DMS53 (cell line): Measurements from ENCODE around the gene PRM1.
A peak's percentile ranks its signal among the peaks of the same experiment; 100 is the strongest.

Experiments used
- DNase-seq: peaks from one replicate; lab custom pipeline; 2025; lab: John Stamatoyannopoulos, UW

The PRM1 gene

GRCh38 chr16:11253995-11254912 is 26.9 kb downstream of the PRM1 start:
- no peak for DNase-seq

DNA sequence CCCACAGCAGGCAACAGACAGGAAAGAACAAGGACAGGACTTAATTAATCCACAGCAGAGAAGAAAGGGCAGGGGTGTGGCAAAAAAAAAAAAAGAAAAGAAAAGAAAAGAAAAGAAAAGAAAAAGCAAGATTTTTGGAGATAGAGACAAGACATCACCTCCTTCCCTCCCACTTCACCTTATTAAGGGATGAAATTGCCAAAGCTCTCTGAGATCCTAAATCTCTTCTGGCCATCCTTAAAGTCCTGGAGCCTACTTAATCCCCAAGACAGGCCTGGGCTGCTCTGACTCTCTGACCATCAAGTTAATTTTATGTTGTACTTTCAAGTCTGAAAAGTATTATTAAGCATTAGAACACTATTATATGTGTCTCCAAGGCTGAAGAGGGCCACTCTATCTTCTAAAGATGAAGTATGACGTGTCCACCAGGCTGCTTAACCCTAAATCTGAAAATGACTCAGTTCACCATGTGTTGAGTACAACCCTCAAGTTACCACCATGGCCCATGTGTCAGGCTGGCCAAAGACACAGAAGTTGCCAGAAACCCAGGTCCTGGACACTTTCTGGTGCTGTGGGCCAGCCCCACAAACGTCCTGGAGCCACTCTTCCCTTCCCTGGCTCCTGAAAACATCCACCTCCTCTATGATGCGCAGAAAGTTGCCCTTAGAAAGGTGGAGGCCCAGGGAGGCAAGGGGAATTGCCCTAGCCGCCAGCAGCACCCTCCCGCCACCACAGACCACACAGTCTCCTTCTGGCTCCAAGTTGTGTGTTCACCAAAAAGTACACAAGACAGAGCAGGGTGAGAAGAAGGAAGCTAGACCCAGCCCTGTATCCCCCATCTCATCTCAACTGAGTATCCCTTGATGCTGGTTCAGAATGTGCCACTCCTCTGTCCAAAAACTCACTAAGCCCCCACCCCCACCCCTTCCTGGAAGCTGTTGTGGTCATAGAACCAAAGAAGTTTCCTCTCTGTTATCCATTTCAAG is 27.8 kb downstream of the PRM1 start:
- DNase-seq: no peak

GRCh38 chr16:11252482-11252931 is 28.6 kb downstream of the PRM1 start:
- DNase-seq: no peak

DNA sequence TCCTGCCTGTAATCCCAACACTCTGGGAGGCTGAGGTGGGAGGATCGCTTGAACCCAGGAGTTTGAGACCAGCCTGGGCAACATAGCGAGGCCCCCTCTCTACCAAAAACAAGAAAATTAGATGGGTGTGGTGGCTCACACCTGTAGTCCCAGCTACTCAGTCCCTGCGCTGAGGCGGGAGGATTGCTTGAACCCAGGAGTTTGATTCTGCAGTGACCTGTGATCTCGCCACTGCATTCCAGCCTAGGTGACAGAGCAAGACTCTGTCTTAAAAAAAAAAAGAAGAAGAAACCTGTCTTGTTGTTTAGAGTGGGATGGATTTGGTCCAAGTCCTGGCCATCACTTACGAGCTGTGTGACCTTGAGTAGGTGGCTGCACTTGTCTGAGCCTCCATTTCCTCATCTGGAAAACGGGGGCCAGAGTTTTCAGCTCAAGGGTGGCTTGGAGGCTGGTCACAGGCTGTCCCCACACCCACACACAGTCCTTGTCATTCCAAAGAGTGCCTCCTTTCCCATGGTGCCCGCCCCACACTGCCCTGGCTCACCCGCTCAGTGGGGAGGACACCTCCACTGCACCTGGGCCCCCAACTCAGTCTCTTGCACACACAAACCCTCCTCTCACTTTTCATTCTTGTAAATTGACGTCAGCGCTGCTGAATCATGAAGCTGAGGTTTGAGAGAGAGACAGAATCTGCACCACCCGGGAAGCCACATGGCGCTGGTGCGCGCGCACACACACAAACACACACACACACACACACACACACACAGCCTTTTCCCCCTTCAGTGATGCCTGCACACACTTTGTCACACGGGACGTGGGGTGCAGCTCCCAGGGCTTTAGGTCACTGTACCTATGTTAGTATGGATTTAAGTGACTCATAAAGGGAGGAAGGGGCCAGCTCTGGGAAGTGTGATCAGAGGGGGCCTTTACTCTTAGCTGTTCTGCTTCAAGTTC is 29.3 kb downstream of the PRM1 start:
- DNase-seq: no peak

DNA sequence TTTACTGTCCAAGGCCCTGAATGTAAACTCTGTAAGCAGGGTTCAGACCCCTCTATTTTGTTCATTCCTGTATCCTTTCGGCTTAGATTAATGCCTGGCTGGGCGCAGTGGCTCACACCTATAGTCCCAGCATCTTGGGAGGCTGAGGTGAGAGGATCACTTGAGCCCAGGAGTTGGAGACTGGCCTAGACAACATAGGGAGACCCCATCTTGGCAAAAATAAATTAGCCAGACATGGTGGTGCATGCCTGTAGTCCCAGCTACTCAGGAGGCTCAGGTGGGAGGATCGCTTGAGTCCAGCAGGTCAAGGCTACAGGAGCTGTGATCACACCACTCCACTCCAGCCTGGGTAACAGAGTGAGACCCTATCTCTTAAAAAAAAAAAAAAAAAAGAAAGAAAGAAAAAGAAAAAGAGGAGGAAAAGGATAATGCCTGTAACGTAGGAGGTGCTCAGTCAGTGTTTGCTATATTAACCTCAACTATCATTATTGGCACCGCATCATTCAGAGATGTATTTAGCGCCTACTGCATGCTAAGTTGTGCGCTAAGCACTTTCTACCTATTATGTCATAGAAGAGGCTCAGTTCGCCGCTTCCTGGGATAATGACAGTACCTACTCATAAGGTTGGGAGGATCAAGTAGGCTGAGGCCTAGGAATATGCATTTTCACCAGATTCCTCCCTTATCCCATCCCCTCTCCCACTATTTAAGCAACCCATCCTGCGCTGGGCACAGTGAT is 30.2 kb downstream of the PRM1 start:
- DNase-seq: no peak

GRCh38 chr16:11250091-11250785 is 30.9 kb downstream of the PRM1 start:
- peak; percentile 21 for DNase-seq

GRCh38 chr16:11249233-11250061 is 31.7 kb downstream of the PRM1 start:
- DNase-seq: no peak

DNA sequence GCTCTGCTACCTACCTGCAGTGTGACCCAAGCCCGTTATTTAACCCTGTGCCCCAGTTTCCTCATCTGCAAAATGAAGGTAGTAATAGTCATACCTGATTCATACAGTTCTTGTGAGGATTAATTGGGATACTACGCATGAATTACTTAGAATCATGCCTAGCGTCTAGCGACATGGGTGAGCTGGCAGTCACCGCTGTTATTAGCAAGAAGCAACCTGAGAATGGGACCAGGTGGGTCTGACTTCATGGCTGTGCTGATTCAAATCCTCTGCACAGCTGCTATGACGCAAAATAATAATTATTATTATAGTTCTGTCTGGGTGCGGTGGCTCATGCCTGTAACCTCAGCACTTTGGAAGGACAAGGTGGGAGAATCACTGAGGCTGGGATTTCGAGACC is 33.0 kb downstream of the PRM1 start:
- DNase-seq: no peak

GRCh38 chr16:11245988-11246387 is 35.1 kb downstream of the PRM1 start:
- no peak for DNase-seq

DNA sequence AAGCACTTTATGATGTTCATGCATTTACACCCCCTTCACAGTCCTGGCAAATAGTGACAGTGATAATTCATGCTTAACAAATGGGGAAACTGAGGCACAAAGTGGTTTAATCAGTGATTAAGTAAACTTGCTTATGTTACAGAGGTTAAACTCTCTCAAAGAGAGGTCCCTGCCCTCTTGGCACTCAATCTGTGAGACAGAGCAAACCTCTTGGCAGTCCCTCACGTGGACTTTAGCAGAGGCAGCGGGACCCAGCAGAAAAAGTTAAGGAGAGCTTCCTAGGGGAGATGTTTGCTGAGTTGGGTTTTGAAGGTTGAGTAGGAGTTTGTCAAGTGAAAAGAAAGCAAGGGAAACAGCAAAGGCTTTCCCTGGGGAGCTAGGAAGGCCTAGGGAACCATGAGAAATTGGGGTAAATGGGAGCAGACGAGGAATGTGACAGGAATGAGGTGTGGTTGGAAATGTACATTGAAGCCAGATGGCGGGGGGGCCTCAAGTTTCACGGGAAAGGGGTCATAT is 35.9 kb downstream of the PRM1 start:
- no peak for DNase-seq

DNA sequence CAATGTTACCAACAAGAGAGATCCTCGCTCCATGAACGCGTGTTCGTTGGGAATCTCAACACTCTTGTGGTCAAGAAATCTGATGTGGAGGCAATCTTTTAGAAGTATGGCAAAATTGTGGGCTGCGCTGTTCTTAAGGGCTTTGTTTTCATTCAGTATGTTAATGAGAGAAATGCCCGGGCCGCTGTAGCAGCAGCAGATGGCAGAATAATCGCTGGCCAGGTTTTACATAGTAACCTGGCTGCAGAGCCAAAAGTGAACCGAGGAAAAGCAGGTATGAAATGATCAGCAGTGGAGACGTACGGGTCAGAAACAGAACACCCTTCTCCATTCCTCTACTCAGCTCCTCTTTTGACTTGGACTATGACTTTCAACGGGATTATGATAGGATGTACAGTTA is 38.5 kb downstream of the PRM1 start:
- no peak for DNase-seq

DNA sequence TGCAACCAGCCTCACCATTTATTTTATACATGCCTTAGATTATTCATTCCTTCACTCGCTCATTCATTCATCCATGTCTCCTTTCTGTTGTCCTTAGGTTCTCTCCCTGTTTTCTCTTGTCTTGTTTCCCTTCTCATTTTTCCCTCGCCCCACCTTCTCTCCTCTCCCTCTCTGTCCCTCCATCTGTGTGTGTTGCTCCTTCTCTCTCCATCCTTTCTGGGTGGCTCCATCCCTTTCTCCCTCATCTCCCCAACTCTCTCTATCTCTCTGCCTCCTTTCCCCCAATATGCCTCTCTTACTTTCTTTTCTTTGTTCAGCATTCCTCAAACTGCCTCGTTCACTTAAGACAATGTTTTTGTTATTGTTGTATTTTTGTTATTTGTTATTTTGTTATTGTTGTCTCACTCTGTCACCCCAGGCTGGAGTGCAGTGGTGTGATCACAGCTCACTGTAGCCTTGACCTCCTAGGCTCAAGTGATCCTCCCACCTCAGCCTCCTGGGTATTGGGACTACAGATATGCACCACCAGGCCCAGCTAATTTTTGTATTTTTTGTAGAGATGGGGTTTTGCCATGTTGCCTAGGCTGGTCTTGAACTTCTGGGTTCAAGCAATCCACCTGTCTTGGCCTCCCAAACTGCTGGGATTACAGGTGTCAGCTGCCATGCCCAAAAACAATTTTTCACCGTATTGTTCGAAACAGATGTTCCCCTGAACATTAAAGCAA is 39.5 kb downstream of the PRM1 start:
- DNase-seq: no peak

DNA sequence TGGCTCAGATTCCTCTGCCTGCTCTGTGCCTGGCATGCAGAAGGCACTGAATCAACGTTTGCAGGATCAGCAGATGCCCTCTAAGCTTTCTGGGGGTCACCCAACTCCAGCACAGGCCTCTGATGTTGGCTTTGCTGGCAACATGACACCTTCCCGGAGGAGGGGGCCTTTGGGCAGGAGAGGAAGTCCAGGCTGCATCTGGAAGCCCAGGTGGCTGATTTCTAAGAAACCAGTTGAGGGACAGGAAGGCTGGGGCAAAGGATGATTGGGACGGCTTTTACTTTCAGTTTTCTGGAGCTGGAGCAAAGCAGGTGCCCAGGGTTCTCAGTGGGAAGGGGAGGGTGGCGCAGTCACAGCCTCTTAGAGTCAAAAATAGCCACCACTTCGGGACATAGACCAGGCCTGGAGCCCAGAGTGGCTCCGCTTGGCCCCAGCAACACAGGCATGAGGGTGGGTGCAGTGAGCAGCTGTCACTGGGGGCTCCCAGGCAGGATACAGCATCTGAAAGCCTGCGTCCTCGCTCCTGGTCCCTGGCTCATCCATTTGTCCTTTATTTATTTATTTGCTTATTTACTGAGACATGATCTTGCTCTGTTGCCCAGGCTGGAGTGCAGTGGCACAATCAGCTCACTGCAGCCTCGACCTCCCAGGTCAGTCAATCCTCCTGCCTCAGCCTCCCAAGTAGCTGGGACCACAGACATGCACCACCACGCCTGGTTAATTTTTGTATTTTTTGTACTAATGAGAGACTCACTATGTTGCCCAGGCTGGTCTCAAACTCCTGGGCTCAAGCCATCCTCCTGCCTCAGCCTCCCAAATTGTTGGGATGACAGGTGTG is 40.3 kb downstream of the PRM1 start:
- no peak for DNase-seq

GRCh38 chr16:11239644-11240632 is 41.2 kb downstream of the PRM1 start:
- no peak for DNase-seq

- no peak for DNase-seq
Observed at GRCh38 chr16:11238272-11239202, 42.6 kb downstream of the PRM1 start.
